ENCODE measurements around the gene MLF2. TPM values are rescaled to one million over a fixed set of nuclear protein-coding genes. Genes with fewer than 3 reads are reported as not detected.
A peak's percentile ranks its signal among the peaks of the same experiment; 100 is the strongest.

The MLF2 gene
- total RNA-seq, 2 donors from 2014 or later, result 59.4 to 76.5 TPM

DNA sequence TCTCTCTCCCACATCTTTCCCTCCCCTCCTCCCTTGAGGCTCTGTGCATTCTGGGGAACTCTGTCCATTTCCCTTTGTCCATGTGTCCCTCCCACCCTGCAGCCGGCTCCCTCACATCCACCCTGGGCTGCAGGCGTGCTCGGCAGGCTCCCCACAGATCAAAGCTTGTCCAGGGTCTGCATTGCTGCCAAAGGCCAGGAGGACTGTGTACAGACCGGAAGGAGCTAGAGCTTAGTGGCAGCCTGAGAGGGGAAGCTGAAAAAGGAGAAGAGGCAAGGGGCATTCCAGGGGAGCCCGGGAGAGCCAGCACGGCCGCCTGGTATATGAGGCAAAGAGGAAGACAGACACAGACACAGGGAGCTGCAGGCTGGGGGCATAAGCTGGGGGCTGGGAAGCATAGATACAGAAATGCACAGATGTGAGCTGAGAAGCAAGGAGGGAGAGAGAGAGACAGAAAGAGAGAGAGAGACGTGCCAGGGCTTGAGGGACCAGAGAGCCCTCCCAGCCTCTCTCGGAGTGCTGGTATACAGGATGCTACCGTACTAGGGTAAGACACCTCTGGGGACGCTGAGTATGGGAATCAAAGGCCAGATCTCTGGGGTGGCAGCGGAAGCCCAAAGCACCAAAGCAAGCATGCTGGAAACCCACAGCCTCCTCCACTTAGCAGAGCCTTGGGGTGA lies 39.7 kb upstream of the MLF2 start:
- Histone ChIP-seq H3K27ac (peak overlapping the region in 1 of 4 donors; percentile 61), H3K4me3 (no peak overlapping the region), H3K36me3 (replicated peaks in 1 of 2; ENCODE audit: insufficient read depth in 1 of 2, low read depth in 2 of 2) (no peaks in the 10 kb centered on the region), H3K9me3 (no peaks in the 10 kb centered on the region), H3K27me3 (no peaks in the 10 kb centered on the region), H3K4me1 (no peaks in the 10 kb centered on the region)
- DNase-seq, result peak in 1 of 4 donors; percentile 55
- intact Hi-C loops (cut with DNase I), result no loop called here
- TF ChIP-seq, protein P1, sequence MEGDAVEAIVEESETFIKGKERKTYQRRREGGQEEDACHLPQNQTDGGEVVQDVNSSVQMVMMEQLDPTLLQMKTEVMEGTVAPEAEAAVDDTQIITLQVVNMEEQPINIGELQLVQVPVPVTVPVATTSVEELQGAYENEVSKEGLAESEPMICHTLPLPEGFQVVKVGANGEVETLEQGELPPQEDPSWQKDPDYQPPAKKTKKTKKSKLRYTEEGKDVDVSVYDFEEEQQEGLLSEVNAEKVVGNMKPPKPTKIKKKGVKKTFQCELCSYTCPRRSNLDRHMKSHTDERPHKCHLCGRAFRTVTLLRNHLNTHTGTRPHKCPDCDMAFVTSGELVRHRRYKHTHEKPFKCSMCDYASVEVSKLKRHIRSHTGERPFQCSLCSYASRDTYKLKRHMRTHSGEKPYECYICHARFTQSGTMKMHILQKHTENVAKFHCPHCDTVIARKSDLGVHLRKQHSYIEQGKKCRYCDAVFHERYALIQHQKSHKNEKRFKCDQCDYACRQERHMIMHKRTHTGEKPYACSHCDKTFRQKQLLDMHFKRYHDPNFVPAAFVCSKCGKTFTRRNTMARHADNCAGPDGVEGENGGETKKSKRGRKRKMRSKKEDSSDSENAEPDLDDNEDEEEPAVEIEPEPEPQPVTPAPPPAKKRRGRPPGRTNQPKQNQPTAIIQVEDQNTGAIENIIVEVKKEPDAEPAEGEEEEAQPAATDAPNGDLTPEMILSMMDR (IDR thresholded peaks at IDR 0.05), result no peak
- TF ChIP-seq POLR2A (IDR thresholded peaks at IDR 0.05), result peak in 1 of 3 donors; percentile 48
- WGBS, 2 donors, result 36 to 42% methylated on average over 12 of the region's 12 CpGs
- no peak for ATAC-seq

GRCh38 chr12:6791931-6792520 lies 39.1 kb upstream of the MLF2 start:
- DNase-seq (no peak), ATAC-seq (no peak)
- intact Hi-C loops (cut with DNase I), result no loop called here
- Histone ChIP-seq H3K9me3 (no peaks in the 10 kb centered on the region), H3K4me1 (no peaks in the 10 kb centered on the region), H3K27me3 (no peaks in the 10 kb centered on the region), H3K4me3 (no peak overlapping the region), H3K36me3 (replicated peaks in 1 of 2; ENCODE audit: insufficient read depth in 1 of 2, low read depth in 2 of 2) (no peaks in the 10 kb centered on the region), H3K27ac (peak overlapping the region in 1 of 4 donors; percentile 61)
- 72 to 82% methylated on average over 13 of the region's 13 CpGs for WGBS, 2 donors
- no peak for TF ChIP-seq POLR2A (IDR thresholded peaks at IDR 0.05)
- TF ChIP-seq, protein P1 (IDR thresholded peaks at IDR 0.05), result no peak

DNA sequence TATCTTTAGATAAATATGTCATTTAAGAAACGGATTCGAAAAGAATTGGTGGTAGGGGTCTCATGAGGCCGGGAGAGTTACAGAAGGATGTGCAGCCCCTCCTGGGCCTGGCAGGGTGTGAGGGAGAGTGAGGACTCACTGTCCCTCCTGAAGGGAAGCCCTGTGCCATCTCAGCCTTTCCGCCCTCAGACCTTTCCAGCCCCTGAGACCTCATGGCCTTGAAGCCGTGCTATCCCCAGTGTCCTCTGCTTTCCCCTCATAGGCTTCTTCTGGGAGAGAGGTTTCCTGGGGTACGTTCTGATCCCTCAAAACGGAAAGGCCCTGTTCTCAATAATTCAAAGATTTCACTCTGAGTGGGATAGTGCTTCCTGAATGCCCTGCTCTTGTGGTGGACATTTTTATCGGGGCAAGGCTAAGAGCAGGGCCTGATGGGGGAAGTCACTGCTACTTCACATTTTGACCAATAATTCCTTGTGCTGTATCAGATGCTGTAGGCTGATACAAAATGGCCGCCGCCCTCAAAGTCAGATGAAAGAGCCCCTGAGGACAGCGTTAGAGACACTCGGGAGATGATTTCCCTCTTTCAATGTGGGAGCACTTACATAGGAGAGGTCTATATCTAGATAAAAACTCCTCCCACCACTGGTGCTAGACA lies 37.7 kb upstream of the MLF2 start:
- WGBS, 2 donors, result 62 to 71% methylated on average over 11 to 12 of the region's 12 CpGs
- DNase-seq (no peak), ATAC-seq (no peak)
- H3K9me3 ChIP-seq, result no peaks in the 10 kb centered on the region
- H3K27me3 ChIP-seq, result no peaks in the 10 kb centered on the region
- H3K27ac ChIP-seq, result peak overlapping the region in 1 of 4 donors; percentile 1
- H3K4me1 ChIP-seq, result no peaks in the 10 kb centered on the region
- TF ChIP-seq POLR2A (IDR thresholded peaks at IDR 0.05), result no peak
- TF ChIP-seq, protein P1 (IDR thresholded peaks at IDR 0.05), result no peak
- H3K36me3 ChIP-seq (replicated peaks in 1 of 2; ENCODE audit: insufficient read depth in 1 of 2, low read depth in 2 of 2), result no peaks in the 10 kb centered on the region
- H3K4me3 ChIP-seq, result no peak overlapping the region
- intact Hi-C loops (cut with DNase I), result no loop called here

GRCh38 chr12:6788972-6789924 lies 36.3 kb upstream of the MLF2 start, which contains the start of gene CD4:
TSS of gene CD4 (plus strand) at chr12:6789528. CDS start at chr12:6800139, 10,611 bp downstream.
- 48 to 50% methylated on average over 17 to 18 of the region's 18 CpGs for WGBS, 2 donors
- Histone ChIP-seq H3K27ac (peak within 1 kb of the TSS in 2 of 4 donors; percentile 8 to 44), H3K4me1 (no peaks in the 10 kb centered on the region), H3K9me3 (no peaks in the 10 kb centered on the region), H3K27me3 (no peaks in the 10 kb centered on the region), H3K4me3 (no peak within 1 kb of the TSS), H3K36me3 (replicated peaks in 1 of 2; ENCODE audit: insufficient read depth in 1 of 2, low read depth in 2 of 2) (no peaks in the 10 kb centered on the region)
- peak in 2 of 4 donors; percentile 30 to 75 for DNase-seq
- intact Hi-C loops (cut with DNase I), result no loop called here
- TF ChIP-seq POLR2A (IDR thresholded peaks at IDR 0.05), result peak in 2 of 3 donors; percentile 28 to 59
- TF ChIP-seq, protein P1 (IDR thresholded peaks at IDR 0.05), result no peak
- ATAC-seq, result no peak
